ENCODE measurements around the gene SCIN. TPM values are rescaled to one million over a fixed set of nuclear protein-coding genes. Genes with fewer than 3 reads are reported as not detected.

Gene SCIN
- total RNA-seq, 2 experiments from 2014 or later, result not detected

GRCh38 chr7:12646139-12646538 lies 75.6 kb downstream of the SCIN start:
- no TSS peak for BruUV-seq (replicated peaks)
- POLR2A ChIA-PET, result interaction anchor here (0.6 kb wide), 1 partner anchor 149 kb away, joined by 3 read pairs; no protein-coding TSS in a partner anchor

GRCh38 chr7:12647364-12648219 lies 77.1 kb downstream of the SCIN start:
- Histone ChIP-seq H3K36me3 (ENCODE audit: insufficient read depth, low read length) (no peaks in the 10 kb centered on the region), H3K4me3 (ENCODE audit: low read depth, low read length, poor library complexity, severe bottlenecking) (no peak overlapping the region), H2AFZ (ENCODE audit: low read length) (no peak overlapping the region), H3K27ac (ENCODE audit: low read depth, low read length, poor library complexity, severe bottlenecking) (no peak overlapping the region), H4K20me1 (ENCODE audit: insufficient read depth, low read length) (no peaks in the 10 kb centered on the region), H3K9me2 (ENCODE audit: insufficient read depth, low read length) (no peaks in the 10 kb centered on the region), H3K9me3 (ENCODE audit: low read length) (no peaks in the 10 kb centered on the region), H3K4me1 (ENCODE audit: insufficient read depth, low read length, poor library complexity, severe bottlenecking) (no peaks in the 10 kb centered on the region), H3K79me2 (ENCODE audit: insufficient read depth, low read depth, low read length) (no peaks in the 10 kb centered on the region), H3K4me2 (ENCODE audit: low read length) (no peak overlapping the region)
- no peak for DNase-seq (ENCODE audit: low spot score)
- TF ChIP-seq, protein P1, sequence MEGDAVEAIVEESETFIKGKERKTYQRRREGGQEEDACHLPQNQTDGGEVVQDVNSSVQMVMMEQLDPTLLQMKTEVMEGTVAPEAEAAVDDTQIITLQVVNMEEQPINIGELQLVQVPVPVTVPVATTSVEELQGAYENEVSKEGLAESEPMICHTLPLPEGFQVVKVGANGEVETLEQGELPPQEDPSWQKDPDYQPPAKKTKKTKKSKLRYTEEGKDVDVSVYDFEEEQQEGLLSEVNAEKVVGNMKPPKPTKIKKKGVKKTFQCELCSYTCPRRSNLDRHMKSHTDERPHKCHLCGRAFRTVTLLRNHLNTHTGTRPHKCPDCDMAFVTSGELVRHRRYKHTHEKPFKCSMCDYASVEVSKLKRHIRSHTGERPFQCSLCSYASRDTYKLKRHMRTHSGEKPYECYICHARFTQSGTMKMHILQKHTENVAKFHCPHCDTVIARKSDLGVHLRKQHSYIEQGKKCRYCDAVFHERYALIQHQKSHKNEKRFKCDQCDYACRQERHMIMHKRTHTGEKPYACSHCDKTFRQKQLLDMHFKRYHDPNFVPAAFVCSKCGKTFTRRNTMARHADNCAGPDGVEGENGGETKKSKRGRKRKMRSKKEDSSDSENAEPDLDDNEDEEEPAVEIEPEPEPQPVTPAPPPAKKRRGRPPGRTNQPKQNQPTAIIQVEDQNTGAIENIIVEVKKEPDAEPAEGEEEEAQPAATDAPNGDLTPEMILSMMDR (conservative IDR thresholded peaks at IDR 0.05; ENCODE audit: low read length), result no peak
- TF ChIP-seq EZH2phosphoT487 (IDR thresholded peaks at IDR 0.05; ENCODE audit: borderline replicate concordance, low read depth, low read length), result no peak
- intact Hi-C loops (cut with micrococcal nuclease; ENCODE audit: unreplicated experiment), result no loop called here
- ChIA-PET POLR2A (no interaction called here), CTCF (ENCODE audit: unreplicated experiment) (no interaction called here)
- BruUV-seq (replicated peaks), result no TSS peak

More at GRCh38 chr7:12646139-12646538, 75.6 kb downstream of the SCIN start:
- no peak overlapping the region for H3K27ac ChIP-seq (ENCODE audit: low read depth, low read length, poor library complexity, severe bottlenecking)
- intact Hi-C loops (cut with micrococcal nuclease; ENCODE audit: unreplicated experiment), result no loop called here
- no peaks in the 10 kb centered on the region for H4K20me1 ChIP-seq (ENCODE audit: insufficient read depth, low read length)
- H3K9me3 ChIP-seq (ENCODE audit: low read length), result no peaks in the 10 kb centered on the region
- no peaks in the 10 kb centered on the region for H3K79me2 ChIP-seq (ENCODE audit: insufficient read depth, low read depth, low read length)
- H3K4me3 ChIP-seq (ENCODE audit: low read depth, low read length, poor library complexity, severe bottlenecking), result no peak overlapping the region
- CTCF ChIA-PET (ENCODE audit: unreplicated experiment), result interaction anchor here (0.5 kb wide), 1 partner anchor 57 kb away, joined by 3 read pairs; no protein-coding TSS in a partner anchor
- TF ChIP-seq, protein P1 (conservative IDR thresholded peaks at IDR 0.05; ENCODE audit: low read length), result no peak
- TF ChIP-seq EZH2phosphoT487 (IDR thresholded peaks at IDR 0.05; ENCODE audit: borderline replicate concordance, low read depth, low read length), result no peak
- H3K36me3 ChIP-seq (ENCODE audit: insufficient read depth, low read length), result no peaks in the 10 kb centered on the region
- no peak overlapping the region for H2AFZ ChIP-seq (ENCODE audit: low read length)
- H3K9me2 ChIP-seq (ENCODE audit: insufficient read depth, low read length), result no peaks in the 10 kb centered on the region
- no peaks in the 10 kb centered on the region for H3K4me1 ChIP-seq (ENCODE audit: insufficient read depth, low read length, poor library complexity, severe bottlenecking)
- no peak for DNase-seq (ENCODE audit: low spot score)
- H3K4me2 ChIP-seq (ENCODE audit: low read length), result no peak overlapping the region

DNA sequence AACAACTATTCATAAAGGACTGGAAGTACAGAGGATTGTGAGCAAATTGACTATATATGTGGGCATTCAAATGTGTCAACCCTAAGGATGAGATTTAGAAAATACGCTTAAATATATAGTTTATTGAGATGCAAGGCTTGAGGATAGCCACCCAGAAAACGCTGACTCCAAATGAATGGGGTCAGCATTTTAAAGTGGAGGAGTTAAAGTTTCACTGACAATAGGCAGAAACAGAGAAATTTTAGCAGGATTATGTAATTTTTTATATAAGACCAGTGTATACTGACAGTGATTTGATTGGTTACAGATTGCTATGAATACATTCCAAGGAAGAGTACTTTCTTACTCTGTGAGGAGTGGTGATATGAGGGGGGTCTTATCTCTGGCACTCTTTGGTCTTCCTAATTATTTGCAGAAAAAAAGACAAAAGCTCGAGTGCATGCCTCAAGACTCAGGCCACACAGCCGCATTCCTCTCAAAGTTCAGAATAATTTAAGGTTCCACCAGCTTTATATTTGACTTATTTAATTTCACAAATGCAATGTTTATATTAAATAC lies 78.3 kb downstream of the SCIN start:
- intact Hi-C loops (cut with micrococcal nuclease; ENCODE audit: unreplicated experiment), result no loop called here
- no TSS peak for BruUV-seq (replicated peaks)
- H3K79me2 ChIP-seq (ENCODE audit: insufficient read depth, low read depth, low read length), result no peaks in the 10 kb centered on the region

More for the DNA sequence above, 78.3 kb downstream of the SCIN start:
- ChIA-PET CTCF (ENCODE audit: unreplicated experiment) (no interaction called here), POLR2A (interaction anchor here (0.5 to 0.7 kb wide), 3 partner anchors 13 to 1414 kb away, joined by 3 to 6 read pairs (median 3); no protein-coding TSS in a partner anchor)
- no peak for DNase-seq (ENCODE audit: low spot score)
- Histone ChIP-seq H3K27ac (ENCODE audit: low read depth, low read length, poor library complexity, severe bottlenecking) (no peak overlapping the region), H3K4me2 (ENCODE audit: low read length) (no peak overlapping the region), H3K4me1 (ENCODE audit: insufficient read depth, low read length, poor library complexity, severe bottlenecking) (no peaks in the 10 kb centered on the region), H3K9me3 (ENCODE audit: low read length) (no peaks in the 10 kb centered on the region), H2AFZ (ENCODE audit: low read length) (no peak overlapping the region), H3K9me2 (ENCODE audit: insufficient read depth, low read length) (no peaks in the 10 kb centered on the region), H4K20me1 (ENCODE audit: insufficient read depth, low read length) (no peaks in the 10 kb centered on the region), H3K4me3 (ENCODE audit: low read depth, low read length, poor library complexity, severe bottlenecking) (no peak overlapping the region), H3K36me3 (ENCODE audit: insufficient read depth, low read length) (no peaks in the 10 kb centered on the region)
- TF ChIP-seq, protein P1 (conservative IDR thresholded peaks at IDR 0.05; ENCODE audit: low read length), result no peak
- TF ChIP-seq EZH2phosphoT487 (IDR thresholded peaks at IDR 0.05; ENCODE audit: borderline replicate concordance, low read depth, low read length), result no peak
